HG02571 (cell line): Measurements from ENCODE around the gene RPS16.
"Not testable (repeated sequence)": the region's sequence is repeated elsewhere in the genome, so short reads cannot be mapped to it uniquely, and the experiment has no call there.

ENCODE experiments used
- ATAC-seq: cut with Tn5 transposase; IDR thresholded peaks from one replicate; pipeline ENCODE4 v1.9.1; 2021; ENCODE audit warnings: mild to moderate bottlenecking, moderate library complexity; ENCODE audit not compliant: unreplicated experiment

The RPS16 gene

DNA sequence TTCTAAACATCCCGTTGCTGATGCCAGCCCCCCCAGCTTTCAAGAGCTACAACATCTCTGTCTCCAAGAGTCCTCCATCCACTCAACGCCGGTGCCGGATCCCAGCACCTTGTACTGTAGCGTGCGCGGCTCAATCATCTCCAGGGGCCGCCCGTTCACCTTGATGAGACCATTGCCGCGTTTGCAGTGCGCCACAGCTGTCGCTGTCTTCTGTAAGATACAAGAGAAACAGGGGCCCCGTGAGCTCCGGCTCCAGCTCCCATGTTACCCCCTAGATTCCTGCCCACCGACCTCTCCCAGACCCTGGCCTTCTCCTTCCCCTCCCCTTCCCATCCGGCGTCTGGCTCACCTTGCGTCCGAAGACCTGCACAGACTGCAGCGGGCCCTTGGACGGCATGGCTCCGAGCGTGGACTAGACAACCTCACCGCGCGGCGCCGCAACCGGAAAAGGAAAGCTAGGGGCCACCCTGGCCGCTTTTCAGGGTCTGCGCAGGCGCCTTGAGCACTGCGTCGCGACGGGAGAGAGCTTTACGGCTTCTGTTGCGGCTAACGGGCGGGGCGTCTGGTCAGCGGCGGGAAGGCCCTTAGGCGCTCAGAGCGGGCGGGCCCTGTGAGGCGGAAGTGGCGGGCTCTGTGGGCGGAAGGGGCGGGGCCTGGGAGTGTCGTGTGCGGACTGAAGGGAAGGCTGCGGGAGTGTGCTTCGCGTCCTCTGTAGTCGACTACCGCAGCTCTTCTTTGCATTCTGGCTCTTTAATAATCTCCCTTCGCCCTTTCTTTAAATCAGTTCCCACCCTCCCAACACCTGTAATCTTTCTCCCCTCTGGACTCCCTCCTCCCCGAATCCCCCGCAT is at the start of gene RPS16:
TSS of gene RPS16 (minus strand) at position 451 of the 851 bp plus-strand sequence. CDS start at position 397, 54 bp downstream.
- peak; percentile 84 for ATAC-seq

DNA sequence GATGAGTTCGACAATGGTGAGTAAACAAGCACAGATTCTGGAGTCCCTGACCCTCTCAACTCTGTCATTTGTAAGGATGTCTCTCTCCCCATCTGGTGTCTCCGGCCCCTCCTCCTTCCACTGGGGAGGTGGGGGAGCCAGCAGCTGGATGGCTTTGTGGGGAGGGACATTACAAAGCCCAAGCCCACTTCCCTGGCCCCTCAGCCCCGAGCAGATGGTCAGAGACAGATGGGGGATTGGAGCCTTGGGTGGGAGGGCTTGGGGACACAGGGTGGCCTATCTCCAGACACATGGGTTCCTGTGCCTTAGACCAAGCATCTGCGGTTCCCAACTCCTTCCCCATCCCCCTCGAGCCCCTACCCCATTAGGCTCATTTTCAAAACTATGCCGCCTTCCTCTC is 47.4 kb upstream of the RPS16 start:
- no peak for ATAC-seq

DNA sequence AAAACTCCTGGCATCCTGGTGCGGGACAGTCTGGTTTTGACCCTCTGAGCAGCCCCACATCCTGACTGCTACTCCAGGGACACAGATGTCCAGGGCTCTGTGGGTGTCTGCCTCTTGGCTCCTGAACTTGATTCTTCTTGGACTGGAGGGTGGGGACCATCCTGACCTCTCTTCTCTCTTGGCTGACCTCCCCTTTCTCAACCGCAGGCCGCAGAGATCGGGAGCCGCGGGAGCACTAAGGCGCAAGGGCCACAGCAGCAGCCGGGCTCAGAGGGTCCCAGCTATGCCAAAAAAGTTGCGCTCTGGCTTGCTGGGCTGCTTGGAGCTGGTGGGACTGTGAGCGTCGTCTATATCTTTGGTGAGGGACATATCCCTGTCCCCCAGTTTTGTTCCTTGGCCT is 45.9 kb upstream of the RPS16 start:
- ATAC-seq = no peak

DNA sequence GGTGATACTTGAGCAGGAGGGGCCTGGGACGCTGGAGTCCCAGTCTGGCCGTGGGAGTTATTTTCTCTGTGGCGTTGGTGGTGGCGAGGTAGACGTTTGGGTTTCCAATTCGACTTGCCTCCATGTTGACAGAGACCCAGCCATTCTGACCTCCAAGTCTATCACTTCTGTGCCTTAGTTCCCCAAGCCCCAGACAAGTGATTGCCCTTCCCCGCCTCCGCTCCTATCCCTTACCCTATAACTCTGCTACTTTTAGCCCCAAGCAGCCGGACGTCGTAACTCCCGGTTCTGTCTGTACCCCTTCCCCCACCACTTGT is 45.4 kb upstream of the RPS16 start:
- ATAC-seq = no peak

DNA sequence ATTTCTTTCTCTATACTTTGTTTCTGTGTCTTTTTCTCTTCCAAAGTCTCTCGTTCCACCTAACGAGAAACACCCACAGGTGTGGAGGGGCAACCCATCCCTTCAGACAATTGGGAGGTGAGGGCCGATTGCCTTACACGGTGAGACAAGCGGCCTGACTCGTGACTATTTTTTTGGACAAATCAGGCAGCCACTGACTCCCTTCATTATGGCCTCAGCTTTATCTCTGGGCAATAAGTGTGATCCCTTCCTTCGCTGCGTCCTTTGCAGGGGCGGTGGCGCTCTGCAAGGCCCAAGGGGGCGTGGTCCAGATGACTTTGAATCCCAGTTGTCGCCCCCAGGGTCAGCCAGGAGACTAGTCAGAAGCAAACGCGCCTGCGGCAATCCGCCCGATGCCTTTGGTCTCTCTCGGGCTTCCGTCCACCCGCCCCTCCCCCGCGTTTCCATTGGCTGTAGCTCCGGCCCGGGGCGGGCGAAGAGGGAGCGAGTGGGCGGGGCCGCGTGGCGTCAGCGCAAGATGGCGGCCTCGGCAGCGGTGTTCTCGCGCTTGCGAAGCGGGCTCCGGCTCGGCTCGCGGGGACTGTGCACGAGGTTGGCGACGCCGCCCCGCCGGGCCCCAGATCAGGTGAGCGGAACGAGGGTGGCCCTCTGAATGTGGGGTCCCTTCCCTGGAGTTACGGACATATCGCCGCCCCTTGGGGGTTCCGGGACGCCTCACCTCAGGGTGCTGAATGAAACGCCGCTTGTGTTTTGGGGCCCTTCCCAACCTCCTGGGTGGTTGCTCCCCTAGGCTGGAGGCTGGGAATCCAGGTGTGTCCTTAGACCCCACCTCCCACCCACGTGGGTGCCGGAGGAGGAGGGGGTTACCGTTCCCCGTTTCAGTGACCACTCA is 44.8 kb upstream of the RPS16 start, which contains the start of gene TIMM50:
TSS of gene TIMM50 (plus strand) at position 502 of the 892 bp plus-strand sequence. CDS start at position 518, 16 bp downstream.
- peak; percentile 88 for ATAC-seq

DNA sequence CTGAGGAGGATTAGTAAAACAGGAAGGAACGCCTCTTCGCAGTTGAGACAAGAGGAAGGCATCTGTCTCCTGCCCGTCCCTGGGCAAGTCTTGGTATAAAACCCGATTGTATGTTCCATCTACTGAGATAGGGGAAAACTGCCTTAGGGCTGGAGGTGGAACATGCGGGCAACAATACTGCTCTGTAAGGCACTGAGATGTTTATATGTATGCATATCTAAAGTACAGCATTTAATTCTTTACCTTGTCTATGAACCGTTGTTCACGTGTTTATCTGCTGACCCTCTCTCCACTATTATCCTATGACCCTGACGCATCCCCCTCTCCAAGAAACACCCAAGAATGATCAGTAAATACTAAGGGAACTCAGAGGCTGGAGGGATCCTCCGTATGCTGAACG is 44.2 kb upstream of the RPS16 start:
- no peak for ATAC-seq

DNA sequence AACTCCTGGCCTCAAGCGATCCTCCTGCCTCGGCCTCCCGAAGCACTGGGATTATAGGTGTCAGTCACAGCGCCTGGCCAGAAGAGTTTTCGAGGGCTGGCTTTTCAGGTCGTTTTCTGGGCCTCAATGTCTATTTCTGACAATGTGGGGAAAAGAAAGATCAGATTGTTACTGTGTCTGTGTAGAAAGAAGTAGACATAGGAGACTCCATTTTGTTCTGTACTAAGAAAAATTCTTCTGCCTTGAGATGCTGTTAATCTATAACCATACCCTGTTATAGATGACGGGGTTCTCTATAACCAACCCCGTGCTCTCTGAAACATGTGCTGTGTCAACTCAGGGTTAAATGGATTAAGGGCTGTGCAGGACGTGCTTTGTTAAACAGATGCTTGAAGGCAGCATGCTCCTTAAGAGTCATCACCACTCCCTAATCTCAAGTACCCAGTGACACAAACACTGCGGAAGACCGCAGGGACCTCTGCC is 43.6 kb upstream of the RPS16 start:
- ATAC-seq = not testable (repeated sequence)

DNA sequence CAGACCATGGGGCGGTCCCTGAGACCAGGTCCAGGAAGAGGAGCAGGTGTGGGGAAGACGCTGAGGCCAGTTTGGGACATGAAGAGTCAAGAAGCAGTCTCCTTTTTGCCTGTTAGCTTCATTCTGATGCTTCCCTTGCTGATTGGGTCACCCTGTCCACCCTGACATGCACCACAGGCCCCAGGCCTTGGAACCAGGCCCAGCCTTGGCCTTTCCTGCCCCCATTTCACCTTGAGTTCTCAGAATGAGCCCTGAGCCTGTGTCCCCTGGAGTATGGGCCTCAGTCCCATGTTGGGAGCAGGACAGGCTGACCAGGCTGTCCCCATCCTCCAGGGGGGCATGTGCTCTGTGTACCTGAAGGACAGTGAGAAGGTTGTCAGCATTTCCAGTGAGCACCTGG is 40.0 kb upstream of the RPS16 start:
- no peak for ATAC-seq

DNA sequence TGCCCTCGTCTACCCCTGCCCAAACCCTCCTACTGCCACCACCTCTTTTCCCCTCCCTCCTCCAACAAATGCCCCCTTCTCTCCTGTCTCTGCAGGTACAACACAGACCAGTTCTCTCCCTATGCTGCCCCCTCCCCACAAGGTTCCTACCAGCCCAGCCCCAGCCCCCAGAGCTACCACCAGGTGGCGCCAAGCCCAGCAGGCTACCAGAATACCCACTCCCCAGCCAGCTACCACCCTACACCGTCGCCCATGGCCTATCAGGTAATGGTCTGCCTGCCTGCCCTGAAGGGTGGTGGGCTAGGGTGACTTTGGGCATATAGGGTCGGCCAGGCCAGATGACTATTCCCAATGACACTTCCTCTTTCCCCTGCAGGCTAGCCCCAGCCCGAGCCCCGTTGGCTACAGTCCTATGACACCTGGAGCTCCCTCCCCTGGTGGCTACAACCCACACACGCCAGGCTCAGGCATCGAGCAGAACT is 38.4 kb upstream of the RPS16 start:
- ATAC-seq = no peak

DNA sequence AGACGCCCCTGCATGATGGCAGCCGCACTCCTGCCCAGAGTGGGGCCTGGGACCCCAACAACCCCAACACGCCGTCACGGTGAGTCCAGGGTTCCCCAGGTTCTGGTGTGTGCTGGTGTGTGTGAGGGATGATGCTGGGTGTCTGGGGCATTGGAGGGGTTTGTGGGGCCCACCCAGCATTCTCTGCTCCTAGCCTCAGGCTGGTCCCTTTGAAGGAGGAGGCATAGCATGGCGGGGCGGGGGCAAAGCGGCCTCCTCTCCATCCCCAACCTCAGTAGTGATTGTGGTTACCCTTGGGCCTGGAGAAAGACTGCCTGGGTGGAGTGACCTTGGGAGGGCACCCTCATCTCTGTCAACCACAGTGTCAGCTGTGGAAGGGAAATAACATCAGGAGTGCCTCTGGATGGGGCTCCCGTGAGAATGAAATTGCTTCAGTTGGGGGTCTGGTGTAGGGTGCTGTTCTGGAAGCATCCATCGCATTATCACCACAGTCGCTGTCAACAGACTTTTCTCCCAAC is 37.8 kb upstream of the RPS16 start:
- ATAC-seq = no peak

DNA sequence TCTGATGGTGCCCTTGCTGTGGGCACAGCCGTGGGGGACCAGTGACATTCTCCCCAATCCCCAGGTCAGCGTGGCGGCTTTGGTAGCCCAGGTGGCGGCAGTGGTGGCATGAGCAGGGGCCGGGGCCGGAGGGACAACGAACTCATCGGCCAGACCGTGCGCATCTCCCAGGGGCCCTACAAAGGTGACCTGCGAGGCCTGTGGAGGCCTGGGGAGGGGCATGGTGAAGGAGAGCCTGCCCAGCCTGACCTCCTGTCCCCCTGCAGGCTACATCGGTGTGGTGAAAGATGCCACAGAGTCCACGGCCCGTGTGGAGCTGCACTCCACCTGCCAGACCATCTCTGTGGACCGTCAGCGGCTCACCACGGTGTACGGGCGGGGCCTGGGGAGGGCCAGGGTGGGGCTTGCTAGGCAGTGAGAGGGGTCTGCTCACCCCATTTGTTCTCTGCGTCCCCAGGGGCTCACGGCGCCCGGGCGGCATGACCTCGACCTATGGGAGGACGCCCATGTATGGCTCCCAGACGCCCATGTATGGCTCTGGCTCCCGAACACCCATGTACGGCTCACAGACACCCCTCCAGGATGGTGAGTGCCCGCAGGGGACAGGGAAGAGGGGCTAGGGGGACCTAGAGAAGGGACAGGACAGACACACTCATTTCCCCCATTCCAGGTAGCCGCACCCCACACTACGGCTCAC is 37.1 kb upstream of the RPS16 start:
- ATAC-seq = no peak

DNA sequence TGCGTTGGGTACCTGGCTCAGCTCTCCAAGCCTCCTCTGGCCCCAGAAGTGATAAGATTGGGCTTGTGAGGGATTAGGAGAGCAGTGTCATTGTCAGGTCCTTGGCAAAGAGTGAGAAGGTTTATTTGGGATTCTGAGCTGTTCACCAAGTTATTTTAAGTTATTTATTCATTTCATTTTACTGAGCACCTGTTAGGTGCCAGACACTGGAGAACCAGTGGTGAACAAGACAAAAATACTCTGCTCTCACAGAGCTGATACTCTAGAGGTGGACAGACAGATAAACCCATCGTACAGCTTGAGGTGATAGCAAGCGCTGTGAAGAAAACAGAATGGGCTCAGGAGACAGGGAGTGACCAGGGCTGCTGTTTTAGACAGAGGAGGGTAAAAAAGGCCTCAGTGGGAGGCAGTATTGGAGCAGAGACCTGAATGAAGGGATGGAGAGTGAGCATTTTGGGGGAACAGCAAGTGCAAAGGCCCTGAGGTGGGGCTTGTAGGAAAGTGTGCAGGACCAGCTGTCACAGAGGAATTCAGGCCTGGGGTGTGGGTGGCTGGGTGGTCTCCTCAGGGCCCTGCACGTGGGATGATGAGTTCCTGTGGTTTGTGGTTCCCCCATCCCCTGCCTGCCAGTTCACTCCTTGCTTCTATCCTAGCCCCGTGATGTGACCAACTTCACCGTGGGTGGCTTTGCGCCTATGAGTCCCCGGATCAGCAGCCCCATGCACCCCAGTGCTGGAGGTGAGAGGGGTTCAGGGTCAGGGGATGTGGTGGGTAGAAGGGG is 36.2 kb upstream of the RPS16 start:
- no peak for ATAC-seq

DNA sequence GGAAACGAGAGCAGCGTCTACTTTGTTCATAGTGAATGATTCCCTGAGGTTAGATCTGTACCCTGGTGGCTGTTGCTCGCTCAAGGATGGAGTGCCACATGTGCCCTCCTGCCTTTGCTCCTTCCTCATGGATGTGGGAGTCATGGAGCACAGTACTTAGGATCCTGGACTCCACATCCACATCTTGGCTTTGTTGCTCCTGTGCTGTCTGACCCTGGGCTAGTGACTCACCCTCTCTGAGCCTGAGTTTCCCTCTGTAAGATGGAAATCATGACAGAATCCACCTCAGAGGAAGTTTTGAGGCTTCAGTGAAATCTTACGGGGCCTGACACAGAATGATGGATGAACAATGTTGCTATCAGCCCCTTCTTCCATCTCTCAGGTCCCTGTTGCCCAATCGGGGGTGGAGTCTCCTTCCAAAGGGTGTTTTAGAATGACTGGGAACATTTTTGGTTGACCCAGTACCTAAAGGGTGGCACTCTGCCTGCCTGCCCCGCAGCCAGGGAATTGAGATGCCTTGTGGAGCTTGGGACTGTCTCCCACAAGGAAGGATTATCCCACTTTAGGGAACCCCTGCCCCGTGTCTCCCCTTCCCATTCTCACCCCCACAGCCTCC is 35.1 kb upstream of the RPS16 start:
- ATAC-seq = no peak

DNA sequence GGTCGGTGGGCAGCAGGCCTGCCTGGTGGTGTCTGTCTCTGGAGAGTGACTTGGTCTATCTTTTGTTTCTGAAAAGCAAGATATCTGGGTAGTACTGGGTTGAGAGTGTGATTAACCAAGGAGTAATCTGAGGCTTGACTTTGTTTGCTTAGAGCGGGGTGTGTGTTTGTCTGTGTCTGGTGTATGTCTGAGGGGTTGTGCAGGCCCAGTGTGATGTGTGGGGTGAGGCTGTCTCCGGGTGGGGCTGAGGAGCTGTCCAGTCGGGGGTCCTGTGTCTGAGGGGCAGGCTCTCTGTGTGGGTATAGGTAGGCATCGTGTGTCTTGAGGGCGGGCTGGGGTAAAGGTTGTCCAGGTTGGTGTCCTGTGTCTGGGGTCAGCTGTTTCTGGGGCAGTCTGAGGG is 33.8 kb upstream of the RPS16 start:
- no peak for ATAC-seq

DNA sequence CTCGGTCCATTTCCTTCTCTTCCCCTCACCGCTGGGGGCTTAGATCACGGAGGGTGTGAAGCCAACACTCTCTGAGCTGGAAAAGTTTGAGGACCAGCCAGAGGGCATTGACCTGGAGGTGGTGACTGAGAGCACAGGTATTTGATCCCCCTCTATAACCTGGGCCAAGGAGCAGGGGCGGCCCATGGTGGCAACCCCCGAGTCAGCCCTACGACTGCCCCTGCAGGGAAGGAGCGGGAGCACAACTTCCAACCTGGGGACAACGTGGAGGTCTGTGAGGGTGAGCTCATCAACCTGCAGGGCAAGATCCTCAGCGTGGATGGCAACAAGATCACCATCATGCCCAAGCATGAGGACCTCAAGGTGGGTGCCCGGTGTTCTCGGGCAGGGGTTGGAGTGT is 33.3 kb upstream of the RPS16 start:
- ATAC-seq = no peak

DNA sequence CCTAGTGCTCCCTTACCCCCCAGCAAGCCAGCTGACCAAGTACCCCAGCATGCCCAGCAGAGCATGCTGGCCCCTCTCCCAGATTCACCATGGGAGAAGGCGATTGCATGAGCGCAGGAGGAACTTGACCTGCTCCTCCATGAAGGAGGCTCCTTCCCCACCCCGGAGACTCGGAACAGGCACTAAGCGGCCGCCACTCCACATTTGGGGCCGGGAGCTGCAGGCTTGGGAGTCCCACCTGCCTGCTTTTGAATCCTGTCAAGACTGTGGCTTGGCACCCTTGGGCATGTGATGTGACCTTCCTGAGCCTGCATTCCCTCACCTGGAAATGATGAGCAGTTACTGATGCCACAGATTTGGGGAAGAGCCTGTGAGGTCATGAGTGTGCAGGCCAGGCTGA is 32.2 kb upstream of the RPS16 start:
- no peak for ATAC-seq

DNA sequence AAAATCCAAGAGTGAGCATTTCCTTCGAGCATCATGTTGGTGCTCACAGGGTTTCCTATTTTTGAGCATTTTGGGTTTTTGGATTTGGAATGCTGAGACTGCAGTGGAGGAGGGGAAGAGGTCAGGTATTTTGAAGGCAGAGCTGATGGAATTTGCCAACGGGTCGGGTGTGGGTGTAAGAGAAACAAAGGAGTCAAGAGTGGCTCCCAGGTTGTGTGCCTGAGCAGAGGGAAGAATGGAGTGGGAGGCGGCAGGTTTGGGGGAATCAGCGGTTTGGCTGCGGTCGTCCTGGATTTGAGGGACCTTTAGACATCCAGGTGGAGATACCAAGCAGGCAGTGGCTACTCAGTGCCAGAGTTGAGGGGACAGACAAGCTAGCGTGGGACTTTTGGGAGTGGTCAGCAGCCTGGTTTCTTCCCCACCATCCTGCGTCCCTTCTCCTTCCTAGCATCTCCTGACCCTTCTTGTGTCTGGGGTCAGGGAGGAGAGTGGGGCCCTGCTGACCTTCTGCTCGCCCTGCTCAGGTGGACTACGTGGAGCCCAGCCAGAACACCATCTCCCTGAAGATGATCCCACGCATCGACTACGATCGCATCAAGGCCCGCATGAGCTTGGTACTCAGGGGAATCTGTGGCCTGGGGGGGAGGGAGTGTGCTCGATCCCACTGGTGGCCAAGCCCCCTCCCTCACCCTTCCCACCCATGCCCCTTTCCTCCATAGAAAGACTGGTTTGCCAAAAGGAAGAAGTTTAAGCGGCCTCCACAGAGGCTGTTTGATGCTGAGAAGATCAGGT is 30.4 kb upstream of the RPS16 start:
- ATAC-seq = no peak

DNA sequence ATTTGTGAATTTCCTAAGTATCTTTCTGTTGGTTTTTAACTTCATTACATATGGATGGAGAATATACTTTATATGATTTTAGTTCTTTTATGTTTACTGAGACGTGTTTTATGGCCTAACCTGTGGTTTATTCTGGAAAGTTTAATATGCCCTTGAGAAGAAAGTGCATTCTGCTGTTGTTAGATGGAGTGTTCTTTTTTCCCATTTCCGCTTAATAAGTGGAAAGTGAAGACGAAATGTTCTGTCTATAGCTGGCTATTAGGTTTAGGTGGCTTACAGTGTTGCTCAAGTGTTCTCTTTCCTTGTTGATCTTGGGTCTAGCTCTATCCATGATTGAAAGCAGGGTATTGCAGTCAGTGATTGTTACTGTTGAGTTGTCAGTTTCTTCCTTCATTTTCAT is 27.7 kb upstream of the RPS16 start:
- ATAC-seq = no peak

DNA sequence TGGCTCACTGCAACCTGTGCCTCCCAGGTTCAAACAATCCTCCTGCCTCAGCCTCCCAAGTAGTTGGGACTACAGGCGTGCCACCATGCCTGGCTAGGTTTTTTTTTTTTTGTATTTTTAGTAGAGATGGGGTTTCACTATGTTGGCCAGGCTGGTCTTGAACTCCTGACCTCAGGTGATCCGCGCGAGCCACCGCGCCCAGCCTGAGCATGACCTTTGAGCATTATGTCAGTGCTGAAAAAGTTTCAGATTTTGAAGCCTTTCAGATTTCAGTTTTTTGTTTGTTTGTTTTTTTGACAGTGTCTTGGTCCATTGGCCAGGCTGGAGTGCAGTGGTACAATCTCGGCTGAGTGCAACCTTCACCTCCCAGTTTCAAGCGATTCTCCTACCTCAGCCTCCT is 15.5 kb upstream of the RPS16 start:
- not testable (repeated sequence) for ATAC-seq
